Fibroblast of lung (primary cell): ENCODE results near the gene FANK1. TPM values are rescaled to one million over a fixed set of nuclear protein-coding genes. Genes with fewer than 3 reads are reported as not detected.

ENCODE experiments used
- DNase-seq, 2 donors: peaks; one replicate each; pipeline versions ENCODE4 v3.0.0 to v3.0.0-alpha.2; 2010; ENCODE audit warnings: low read depth in 2 of 2
- H2AFZ ChIP-seq: 2 replicates; pipeline ENCODE4 v1.5.1; 2012; ENCODE audit warnings: low read length, control low read depth, inconsistent platforms
- H3K27ac ChIP-seq: 2 replicates; pipeline ENCODE4 v1.5.1; 2011; ENCODE audit warnings: low read length, control low read depth; ENCODE audit not compliant: insufficient read depth
- H3K27me3 ChIP-seq: 2 replicates; pipeline ENCODE4 v1.5.1; 2011; ENCODE audit warnings: mild to moderate bottlenecking, low read length; ENCODE audit not compliant: control insufficient read depth, insufficient read depth
- H3K36me3 ChIP-seq: 2 replicates; pipeline ENCODE4 v1.5.1; 2011; ENCODE audit warnings: low read length; ENCODE audit not compliant: control insufficient read depth, insufficient read depth
- H3K4me1 ChIP-seq: 2 replicates; pipeline ENCODE4 v1.5.1; 2011; ENCODE audit warnings: low read length; ENCODE audit not compliant: control insufficient read depth, insufficient read depth; ENCODE audit errors: extremely low read depth
- H3K4me2 ChIP-seq: 2 replicates; pipeline ENCODE4 v1.5.1; 2011; ENCODE audit warnings: low read length, control low read depth; ENCODE audit not compliant: insufficient read depth; ENCODE audit errors: extremely low read depth
- H3K4me3 ChIP-seq, 4 experiments: fragments of 200-600 bp in 1 of 4; sonication (generic) in 1 of 4; replicated peaks in 1 of 4; 2 replicates each; pipeline ENCODE4 v1.5.1; 2011 to 2016; ENCODE audit warnings: low read length in 4 of 4, low read depth in 3 of 4, mild to moderate bottlenecking in 3 of 4, control low read depth in 2 of 4, inconsistent platforms in 1 of 4, mixed read lengths in 1 of 4; ENCODE audit not compliant: insufficient read depth in 1 of 4; ENCODE audit errors: control extremely low read depth in 1 of 4
- H3K79me2 ChIP-seq: 2 replicates; pipeline ENCODE4 v1.5.1; 2012; ENCODE audit warnings: mild to moderate bottlenecking, low read length, inconsistent platforms; ENCODE audit not compliant: control insufficient read depth, insufficient read depth
- H3K9ac ChIP-seq: 2 replicates; pipeline ENCODE4 v1.5.1; 2011; ENCODE audit warnings: mild to moderate bottlenecking, low read length, control low read depth; ENCODE audit not compliant: insufficient read depth
- H3K9me3 ChIP-seq: 2 replicates; pipeline ENCODE4 v1.5.1; 2012; ENCODE audit warnings: low read depth, low read length; ENCODE audit not compliant: control insufficient read depth, insufficient read depth
- H4K20me1 ChIP-seq: 2 replicates; pipeline ENCODE4 v1.5.1; 2011; ENCODE audit warnings: low read length; ENCODE audit not compliant: control insufficient read depth, insufficient read depth; ENCODE audit errors: extremely low read depth
- EZH2 ChIP-seq: IDR thresholded peaks from 2 replicates; pipeline ENCODE4 v1.5.1; 2012; ENCODE audit warnings: low read length, control low read depth, mild to moderate bottlenecking; ENCODE audit errors: missing control alignments
- polyA plus RNA-seq, 2 donors: library from polyadenylated mRNA; depleted of rRNA in 1 of 2; stranded (reverse) in 1 of 2; unstranded in 1 of 2; fragments of >200 nt; gene quantifications; 2 replicates each; pipeline ENCODE4 v1.2.1, GENCODE V29; 2011 to 2012; ENCODE audit warnings: missing spikeins in 1 of 2
- total RNA-seq: library from RNA; depleted of rRNA; stranded (reverse); fragments of >200 nt; gene quantifications from 2 replicates; pipeline ENCODE4 v1.2.1, GENCODE V29; 2014
- TF ChIP-seq, protein P1 (sequence below), 2 donors: IDR thresholded peaks in 1 of 2; conservative IDR thresholded peaks in 1 of 2; 1 replicate in 1 of 2; 2 replicates in 1 of 2; pipeline ENCODE4 v1.5.1; 2011 to 2012; ENCODE audit warnings: low read length in 2 of 2, control low read depth in 1 of 2, inconsistent platforms in 1 of 2, low read depth in 1 of 2, mild to moderate bottlenecking in 1 of 2

The FANK1 gene
- total and polyA plus RNA-seq, 2 donors (not counting 1 experiment from before 2014, with no cell fraction given), result 0.83 to 4.4 TPM

- no peak for DNase-seq
These were observed 108.4 kb downstream of the FANK1 start for GRCh38 chr10:126004752-126005151.

DNA sequence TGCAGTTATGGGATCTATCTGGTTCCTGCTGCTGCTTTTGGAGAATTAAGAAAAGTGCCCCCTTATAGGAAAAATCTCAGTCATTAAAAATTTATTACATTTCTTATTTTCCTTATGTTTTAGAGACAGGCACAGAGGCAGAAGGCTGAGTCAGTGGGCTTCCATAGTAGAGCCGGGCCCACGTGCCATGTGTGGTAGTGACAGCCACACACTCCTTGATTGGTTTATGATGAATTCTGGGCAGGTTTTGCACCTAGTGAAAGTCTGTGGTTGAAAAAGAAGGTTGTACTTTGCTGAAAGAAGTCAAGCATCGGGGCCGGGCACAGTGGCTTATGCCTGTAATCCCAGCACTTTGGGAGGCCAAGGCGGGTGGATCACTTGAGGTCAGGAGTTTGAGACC is 109.9 kb downstream of the FANK1 start:
- Histone ChIP-seq H3K4me2 (no peak overlapping the region), H3K4me1 (no peaks in the 10 kb centered on the region), H4K20me1 (no peaks in the 10 kb centered on the region), H3K27ac (no peak overlapping the region), H3K27me3 (peaks cover 2% of the 10 kb centered on the region), H2AFZ (no peak overlapping the region), H3K4me3 (no peak overlapping the region), H3K9me3 (no peaks in the 10 kb centered on the region), H3K36me3 (no peaks in the 10 kb centered on the region), H3K9ac (no peak overlapping the region), H3K79me2 (no peaks in the 10 kb centered on the region)
- DNase-seq, result no peak
- no peak for TF ChIP-seq EZH2
- TF ChIP-seq, protein P1, sequence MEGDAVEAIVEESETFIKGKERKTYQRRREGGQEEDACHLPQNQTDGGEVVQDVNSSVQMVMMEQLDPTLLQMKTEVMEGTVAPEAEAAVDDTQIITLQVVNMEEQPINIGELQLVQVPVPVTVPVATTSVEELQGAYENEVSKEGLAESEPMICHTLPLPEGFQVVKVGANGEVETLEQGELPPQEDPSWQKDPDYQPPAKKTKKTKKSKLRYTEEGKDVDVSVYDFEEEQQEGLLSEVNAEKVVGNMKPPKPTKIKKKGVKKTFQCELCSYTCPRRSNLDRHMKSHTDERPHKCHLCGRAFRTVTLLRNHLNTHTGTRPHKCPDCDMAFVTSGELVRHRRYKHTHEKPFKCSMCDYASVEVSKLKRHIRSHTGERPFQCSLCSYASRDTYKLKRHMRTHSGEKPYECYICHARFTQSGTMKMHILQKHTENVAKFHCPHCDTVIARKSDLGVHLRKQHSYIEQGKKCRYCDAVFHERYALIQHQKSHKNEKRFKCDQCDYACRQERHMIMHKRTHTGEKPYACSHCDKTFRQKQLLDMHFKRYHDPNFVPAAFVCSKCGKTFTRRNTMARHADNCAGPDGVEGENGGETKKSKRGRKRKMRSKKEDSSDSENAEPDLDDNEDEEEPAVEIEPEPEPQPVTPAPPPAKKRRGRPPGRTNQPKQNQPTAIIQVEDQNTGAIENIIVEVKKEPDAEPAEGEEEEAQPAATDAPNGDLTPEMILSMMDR (conservative IDR thresholded peaks at IDR 0.05 in 1 of 2, IDR thresholded peaks at IDR 0.05 in 1 of 2; ENCODE audit: low read depth in 1 of 2, low read length in 2 of 2), result no peak

More at GRCh38 chr10:126004752-126005151, 108.4 kb downstream of the FANK1 start:
- H3K79me2 ChIP-seq, result no peaks in the 10 kb centered on the region
- no peak overlapping the region for H3K4me2 ChIP-seq
- no peak overlapping the region for H3K4me3 ChIP-seq
- H3K9ac ChIP-seq, result no peak overlapping the region
- no peaks in the 10 kb centered on the region for H3K9me3 ChIP-seq
- H3K36me3 ChIP-seq, result no peaks in the 10 kb centered on the region
- H3K27me3 ChIP-seq, result peaks cover 2% of the 10 kb centered on the region
- TF ChIP-seq EZH2, result no peak
- TF ChIP-seq, protein P1 (conservative IDR thresholded peaks at IDR 0.05 in 1 of 2, IDR thresholded peaks at IDR 0.05 in 1 of 2; ENCODE audit: low read depth in 1 of 2, low read length in 2 of 2), result no peak
- no peaks in the 10 kb centered on the region for H4K20me1 ChIP-seq
- H3K4me1 ChIP-seq, result no peaks in the 10 kb centered on the region
- H2AFZ ChIP-seq, result no peak overlapping the region
- no peak overlapping the region for H3K27ac ChIP-seq

DNA sequence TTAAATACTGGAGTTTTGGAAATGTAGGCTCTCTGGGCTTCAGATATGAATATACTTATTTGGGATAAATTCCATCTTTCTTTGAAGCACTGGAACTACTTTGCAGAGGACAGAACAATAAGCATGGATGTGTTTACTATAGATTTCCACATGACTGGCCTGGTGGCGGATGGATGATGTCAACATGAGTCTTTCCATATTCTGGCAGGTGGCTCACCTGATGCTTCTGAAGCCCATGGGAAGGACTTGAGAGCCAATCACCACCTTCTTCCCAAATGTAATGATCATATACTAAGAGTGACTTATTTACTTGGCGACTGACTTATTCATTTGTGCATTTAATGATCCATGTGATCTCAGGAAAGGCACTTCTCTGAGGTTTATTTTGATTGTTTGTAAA is 110.5 kb downstream of the FANK1 start:
- DNase-seq, result no peak
- no peaks in the 10 kb centered on the region for H4K20me1 ChIP-seq
- no peak overlapping the region for H3K27ac ChIP-seq
- H3K9ac ChIP-seq, result no peak overlapping the region
- H2AFZ ChIP-seq, result no peak overlapping the region
- no peaks in the 10 kb centered on the region for H3K79me2 ChIP-seq
- no peak for TF ChIP-seq EZH2
- TF ChIP-seq, protein P1 (conservative IDR thresholded peaks at IDR 0.05 in 1 of 2, IDR thresholded peaks at IDR 0.05 in 1 of 2; ENCODE audit: low read depth in 1 of 2, low read length in 2 of 2), result no peak
- H3K4me2 ChIP-seq, result no peak overlapping the region
- H3K27me3 ChIP-seq, result peaks cover 2% of the 10 kb centered on the region
- H3K4me3 ChIP-seq, result no peak overlapping the region
- H3K4me1 ChIP-seq, result no peaks in the 10 kb centered on the region
- H3K9me3 ChIP-seq, result no peaks in the 10 kb centered on the region
- no peaks in the 10 kb centered on the region for H3K36me3 ChIP-seq
